PFSK-1 (cell line): ENCODE data around the gene EXOC4.

Source experiments
- FOXP2 ChIP-seq: optimal IDR thresholded peaks from 2 replicates; pipeline ENCODE3; 2011; ENCODE audit warnings: borderline replicate concordance, control low read depth, inconsistent platforms; ENCODE audit not compliant: insufficient read depth; ENCODE audit errors: extremely low read length, extremely low read depth
- POLR2AphosphoS5 ChIP-seq: IDR thresholded peaks from 2 replicates; pipeline ENCODE4 v1.6.1; 2012; ENCODE audit warnings: low read depth, mild to moderate bottlenecking, control low read depth, low read length, moderate library complexity
- SIN3A ChIP-seq: IDR thresholded peaks from 2 replicates; pipeline ENCODE4 v1.6.1; 2012; ENCODE audit warnings: mild to moderate bottlenecking, low read length, moderate library complexity, borderline replicate concordance; ENCODE audit not compliant: insufficient read depth
- TAF1 ChIP-seq: IDR thresholded peaks from 2 replicates; pipeline ENCODE4 v1.6.1; 2012; ENCODE audit warnings: low read length, control low read depth, borderline replicate concordance; ENCODE audit not compliant: insufficient read depth
- TF ChIP-seq, protein P1 (sequence below), 2 experiments: IDR thresholded peaks; 2 replicates each; pipeline versions ENCODE4 v1.6.1 to v1.8.0; 2011 to 2012; ENCODE audit warnings: low read depth in 2 of 2, low read length in 2 of 2, control low read depth in 1 of 2, inconsistent platforms in 1 of 2, mild to moderate bottlenecking in 1 of 2, moderate library complexity in 1 of 2; ENCODE audit not compliant: insufficient read depth in 1 of 2

The EXOC4 gene

DNA sequence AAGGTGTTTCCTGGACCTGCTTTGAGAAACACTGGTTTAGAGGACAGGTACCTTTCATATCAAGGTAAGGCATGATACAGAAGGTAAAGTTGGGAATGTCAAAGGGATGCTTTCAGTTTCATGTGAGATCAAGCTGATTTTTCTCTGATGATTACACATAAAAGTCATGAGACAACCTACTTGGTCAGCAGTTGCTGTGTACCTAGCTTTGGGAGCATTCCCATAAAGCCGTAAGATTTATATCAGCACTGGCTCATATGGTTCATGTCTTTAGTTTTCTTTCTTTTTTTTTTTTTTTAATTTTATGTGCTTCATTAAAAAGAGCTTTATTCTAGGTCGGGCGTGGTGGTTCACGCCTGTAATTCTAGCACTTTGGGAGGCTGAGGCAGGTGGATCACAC is 609.0 kb downstream of the EXOC4 start:
- TF ChIP-seq SIN3A (no peak), TAF1 (no peak), FOXP2 (no peak), POLR2AphosphoS5 (no peak)
- TF ChIP-seq, protein P1, sequence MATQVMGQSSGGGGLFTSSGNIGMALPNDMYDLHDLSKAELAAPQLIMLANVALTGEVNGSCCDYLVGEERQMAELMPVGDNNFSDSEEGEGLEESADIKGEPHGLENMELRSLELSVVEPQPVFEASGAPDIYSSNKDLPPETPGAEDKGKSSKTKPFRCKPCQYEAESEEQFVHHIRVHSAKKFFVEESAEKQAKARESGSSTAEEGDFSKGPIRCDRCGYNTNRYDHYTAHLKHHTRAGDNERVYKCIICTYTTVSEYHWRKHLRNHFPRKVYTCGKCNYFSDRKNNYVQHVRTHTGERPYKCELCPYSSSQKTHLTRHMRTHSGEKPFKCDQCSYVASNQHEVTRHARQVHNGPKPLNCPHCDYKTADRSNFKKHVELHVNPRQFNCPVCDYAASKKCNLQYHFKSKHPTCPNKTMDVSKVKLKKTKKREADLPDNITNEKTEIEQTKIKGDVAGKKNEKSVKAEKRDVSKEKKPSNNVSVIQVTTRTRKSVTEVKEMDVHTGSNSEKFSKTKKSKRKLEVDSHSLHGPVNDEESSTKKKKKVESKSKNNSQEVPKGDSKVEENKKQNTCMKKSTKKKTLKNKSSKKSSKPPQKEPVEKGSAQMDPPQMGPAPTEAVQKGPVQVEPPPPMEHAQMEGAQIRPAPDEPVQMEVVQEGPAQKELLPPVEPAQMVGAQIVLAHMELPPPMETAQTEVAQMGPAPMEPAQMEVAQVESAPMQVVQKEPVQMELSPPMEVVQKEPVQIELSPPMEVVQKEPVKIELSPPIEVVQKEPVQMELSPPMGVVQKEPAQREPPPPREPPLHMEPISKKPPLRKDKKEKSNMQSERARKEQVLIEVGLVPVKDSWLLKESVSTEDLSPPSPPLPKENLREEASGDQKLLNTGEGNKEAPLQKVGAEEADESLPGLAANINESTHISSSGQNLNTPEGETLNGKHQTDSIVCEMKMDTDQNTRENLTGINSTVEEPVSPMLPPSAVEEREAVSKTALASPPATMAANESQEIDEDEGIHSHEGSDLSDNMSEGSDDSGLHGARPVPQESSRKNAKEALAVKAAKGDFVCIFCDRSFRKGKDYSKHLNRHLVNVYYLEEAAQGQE (IDR thresholded peaks at IDR 0.05; ENCODE audit: insufficient read depth in 1 of 2, low read depth in 2 of 2, low read length in 2 of 2): no peak

DNA sequence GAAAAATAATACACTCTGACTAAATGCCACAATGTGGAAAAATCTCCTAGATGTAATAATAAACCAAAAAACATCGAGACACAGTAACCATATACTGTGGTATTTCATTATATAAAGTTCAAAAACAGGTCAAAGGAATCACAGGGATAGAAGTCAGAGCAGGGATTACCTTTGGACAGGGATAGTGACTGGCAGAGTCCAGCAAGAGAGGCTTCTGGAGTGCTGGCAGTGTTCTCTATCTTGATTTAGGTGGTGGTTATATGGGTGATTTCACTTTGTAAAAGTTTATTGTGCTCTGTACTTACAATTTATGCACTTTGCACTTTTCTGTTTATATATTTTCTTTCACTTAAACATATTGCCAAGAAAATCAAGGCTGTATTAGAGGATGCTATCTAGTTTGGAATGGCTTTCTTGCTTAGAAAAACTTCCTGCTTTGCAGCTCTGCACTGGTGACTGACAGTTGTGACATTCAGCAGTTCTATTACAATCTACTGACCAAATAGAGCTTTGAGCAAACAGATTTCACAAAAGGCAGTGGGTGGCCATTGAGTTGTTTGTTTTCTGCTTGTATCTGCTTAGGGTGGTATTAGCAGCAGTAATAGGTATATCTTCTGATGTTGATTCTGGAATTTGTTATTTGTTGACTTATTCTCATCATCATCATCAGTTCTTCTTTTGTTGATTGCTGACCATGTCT is 610.6 kb downstream of the EXOC4 start:
- no peak for TF ChIP-seq SIN3A
- no peak for TF ChIP-seq POLR2AphosphoS5
- TF ChIP-seq TAF1: no peak
- TF ChIP-seq, protein P1 (IDR thresholded peaks at IDR 0.05; ENCODE audit: insufficient read depth in 1 of 2, low read depth in 2 of 2, low read length in 2 of 2): no peak
- no peak for TF ChIP-seq FOXP2

DNA sequence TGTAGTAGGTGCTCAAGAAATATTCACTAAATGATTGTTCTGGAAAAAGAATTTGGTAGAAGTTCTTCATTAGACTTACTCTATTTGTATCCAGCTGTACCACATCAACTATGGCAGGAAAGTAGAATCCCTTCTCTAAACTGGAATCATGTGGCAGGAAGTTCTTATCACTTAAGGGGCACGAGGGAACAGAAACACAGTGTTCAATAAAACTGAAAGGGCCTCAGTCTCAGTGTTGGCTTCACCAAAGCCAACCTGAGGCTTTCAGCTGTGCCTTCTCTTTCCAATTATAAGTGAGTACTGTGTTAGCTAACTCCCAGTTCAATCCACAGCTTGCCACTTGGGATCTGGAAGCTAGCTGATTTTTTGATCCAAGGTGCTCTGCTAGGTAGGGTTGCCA is 616.7 kb downstream of the EXOC4 start:
- no peak for TF ChIP-seq POLR2AphosphoS5
- no peak for TF ChIP-seq TAF1
- TF ChIP-seq FOXP2: no peak
- TF ChIP-seq SIN3A: no peak
- TF ChIP-seq, protein P1 (IDR thresholded peaks at IDR 0.05; ENCODE audit: insufficient read depth in 1 of 2, low read depth in 2 of 2, low read length in 2 of 2): no peak

DNA sequence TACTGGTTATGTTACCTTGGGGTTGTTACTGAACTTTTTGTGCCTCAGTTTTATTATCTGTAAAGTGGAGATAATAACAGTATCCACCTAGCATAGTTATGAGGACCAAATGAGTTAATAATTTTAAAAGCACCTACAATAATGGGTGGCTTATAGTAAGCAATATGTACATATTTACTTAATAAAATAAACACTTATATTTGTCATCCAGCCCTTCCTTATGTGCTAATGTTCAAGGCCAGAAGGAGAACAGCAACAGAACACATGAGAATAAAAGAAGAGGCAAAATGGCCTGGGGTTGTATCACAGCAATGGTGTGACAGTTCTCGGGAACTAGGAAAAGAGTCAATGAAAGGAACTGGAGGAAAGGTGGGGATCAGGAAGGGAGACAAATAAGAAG is 618.9 kb downstream of the EXOC4 start:
- TF ChIP-seq POLR2AphosphoS5 (no peak), SIN3A (no peak), TAF1 (no peak), FOXP2 (no peak)
- TF ChIP-seq, protein P1 (IDR thresholded peaks at IDR 0.05; ENCODE audit: insufficient read depth in 1 of 2, low read depth in 2 of 2, low read length in 2 of 2): no peak

DNA sequence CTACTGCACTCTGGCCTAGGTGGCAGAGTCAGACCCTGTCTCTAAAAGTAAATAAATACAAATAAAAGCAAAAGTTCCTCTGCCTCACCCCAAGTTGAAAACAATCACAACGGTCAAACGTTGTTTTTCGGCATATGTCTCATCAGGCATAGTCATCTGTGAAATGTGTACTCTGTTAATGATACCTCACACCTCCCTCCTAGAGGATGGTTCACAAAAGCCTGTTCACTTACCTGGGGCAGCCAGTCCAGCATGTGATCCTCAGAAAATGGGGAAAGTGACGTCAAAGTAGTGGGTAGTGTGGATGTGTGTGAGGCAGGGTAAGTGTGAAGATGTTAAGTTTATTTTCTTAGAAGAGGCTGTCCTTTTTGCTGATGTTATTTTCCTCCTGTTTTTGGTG is 620.3 kb downstream of the EXOC4 start:
- TF ChIP-seq TAF1 (no peak), SIN3A (no peak), POLR2AphosphoS5 (no peak), FOXP2 (no peak)
- TF ChIP-seq, protein P1 (IDR thresholded peaks at IDR 0.05; ENCODE audit: insufficient read depth in 1 of 2, low read depth in 2 of 2, low read length in 2 of 2): no peak
